ENCODE data around the gene FAN1. TPM values are rescaled to one million over a fixed set of nuclear protein-coding genes. Genes with fewer than 3 reads are reported as not detected.

FAN1 gene
- total and polyA plus RNA-seq, 2 of the 13 experiments (the other 11 are each of a cell fraction or from before 2014, with no cell fraction given), result 10.8 to 20.1 TPM

GRCh38 chr15:30903497-30904187 is at the start of gene FAN1 (continued):
- TF ChIP-seq, protein P1, sequence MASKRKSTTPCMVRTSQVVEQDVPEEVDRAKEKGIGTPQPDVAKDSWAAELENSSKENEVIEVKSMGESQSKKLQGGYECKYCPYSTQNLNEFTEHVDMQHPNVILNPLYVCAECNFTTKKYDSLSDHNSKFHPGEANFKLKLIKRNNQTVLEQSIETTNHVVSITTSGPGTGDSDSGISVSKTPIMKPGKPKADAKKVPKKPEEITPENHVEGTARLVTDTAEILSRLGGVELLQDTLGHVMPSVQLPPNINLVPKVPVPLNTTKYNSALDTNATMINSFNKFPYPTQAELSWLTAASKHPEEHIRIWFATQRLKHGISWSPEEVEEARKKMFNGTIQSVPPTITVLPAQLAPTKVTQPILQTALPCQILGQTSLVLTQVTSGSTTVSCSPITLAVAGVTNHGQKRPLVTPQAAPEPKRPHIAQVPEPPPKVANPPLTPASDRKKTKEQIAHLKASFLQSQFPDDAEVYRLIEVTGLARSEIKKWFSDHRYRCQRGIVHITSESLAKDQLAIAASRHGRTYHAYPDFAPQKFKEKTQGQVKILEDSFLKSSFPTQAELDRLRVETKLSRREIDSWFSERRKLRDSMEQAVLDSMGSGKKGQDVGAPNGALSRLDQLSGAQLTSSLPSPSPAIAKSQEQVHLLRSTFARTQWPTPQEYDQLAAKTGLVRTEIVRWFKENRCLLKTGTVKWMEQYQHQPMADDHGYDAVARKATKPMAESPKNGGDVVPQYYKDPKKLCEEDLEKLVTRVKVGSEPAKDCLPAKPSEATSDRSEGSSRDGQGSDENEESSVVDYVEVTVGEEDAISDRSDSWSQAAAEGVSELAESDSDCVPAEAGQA (IDR thresholded peaks at IDR 0.05; ENCODE audit: low read depth), result 0 out of 2 replicates have a peak, but pooled peaks have one; percentile 67
- TF ChIP-seq, protein P1 (CRISPR knock-in tag; IDR thresholded peaks at IDR 0.05; ENCODE audit: borderline replicate concordance), result no peak
- TF ChIP-seq ZBTB7B (CRISPR knock-in tag; IDR thresholded peaks at IDR 0.05), result peak; percentile 76; the same call in 1 of the 2 replicates
- TF ChIP-seq ZKSCAN5 (CRISPR knock-in tag; IDR thresholded peaks at IDR 0.05), result 0 out of 2 replicates have a peak, but pooled peaks have one; percentile 26
- no peak for TF ChIP-seq SUZ12 (IDR thresholded peaks at IDR 0.05; ENCODE audit: low read depth, low read length)
- TF ChIP-seq, protein P2, sequence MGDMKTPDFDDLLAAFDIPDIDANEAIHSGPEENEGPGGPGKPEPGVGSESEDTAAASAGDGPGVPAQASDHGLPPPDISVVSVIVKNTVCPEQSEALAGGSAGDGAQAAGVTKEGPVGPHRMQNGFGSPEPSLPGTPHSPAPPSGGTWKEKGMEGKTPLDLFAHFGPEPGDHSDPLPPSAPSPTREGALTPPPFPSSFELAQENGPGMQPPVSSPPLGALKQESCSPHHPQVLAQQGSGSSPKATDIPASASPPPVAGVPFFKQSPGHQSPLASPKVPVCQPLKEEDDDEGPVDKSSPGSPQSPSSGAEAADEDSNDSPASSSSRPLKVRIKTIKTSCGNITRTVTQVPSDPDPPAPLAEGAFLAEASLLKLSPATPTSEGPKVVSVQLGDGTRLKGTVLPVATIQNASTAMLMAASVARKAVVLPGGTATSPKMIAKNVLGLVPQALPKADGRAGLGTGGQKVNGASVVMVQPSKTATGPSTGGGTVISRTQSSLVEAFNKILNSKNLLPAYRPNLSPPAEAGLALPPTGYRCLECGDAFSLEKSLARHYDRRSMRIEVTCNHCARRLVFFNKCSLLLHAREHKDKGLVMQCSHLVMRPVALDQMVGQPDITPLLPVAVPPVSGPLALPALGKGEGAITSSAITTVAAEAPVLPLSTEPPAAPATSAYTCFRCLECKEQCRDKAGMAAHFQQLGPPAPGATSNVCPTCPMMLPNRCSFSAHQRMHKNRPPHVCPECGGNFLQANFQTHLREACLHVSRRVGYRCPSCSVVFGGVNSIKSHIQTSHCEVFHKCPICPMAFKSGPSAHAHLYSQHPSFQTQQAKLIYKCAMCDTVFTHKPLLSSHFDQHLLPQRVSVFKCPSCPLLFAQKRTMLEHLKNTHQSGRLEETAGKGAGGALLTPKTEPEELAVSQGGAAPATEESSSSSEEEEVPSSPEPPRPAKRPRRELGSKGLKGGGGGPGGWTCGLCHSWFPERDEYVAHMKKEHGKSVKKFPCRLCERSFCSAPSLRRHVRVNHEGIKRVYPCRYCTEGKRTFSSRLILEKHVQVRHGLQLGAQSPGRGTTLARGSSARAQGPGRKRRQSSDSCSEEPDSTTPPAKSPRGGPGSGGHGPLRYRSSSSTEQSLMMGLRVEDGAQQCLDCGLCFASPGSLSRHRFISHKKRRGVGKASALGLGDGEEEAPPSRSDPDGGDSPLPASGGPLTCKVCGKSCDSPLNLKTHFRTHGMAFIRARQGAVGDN (CRISPR knock-in tag; IDR thresholded peaks at IDR 0.05), result peak; percentile 98
- TF ChIP-seq, protein P3, sequence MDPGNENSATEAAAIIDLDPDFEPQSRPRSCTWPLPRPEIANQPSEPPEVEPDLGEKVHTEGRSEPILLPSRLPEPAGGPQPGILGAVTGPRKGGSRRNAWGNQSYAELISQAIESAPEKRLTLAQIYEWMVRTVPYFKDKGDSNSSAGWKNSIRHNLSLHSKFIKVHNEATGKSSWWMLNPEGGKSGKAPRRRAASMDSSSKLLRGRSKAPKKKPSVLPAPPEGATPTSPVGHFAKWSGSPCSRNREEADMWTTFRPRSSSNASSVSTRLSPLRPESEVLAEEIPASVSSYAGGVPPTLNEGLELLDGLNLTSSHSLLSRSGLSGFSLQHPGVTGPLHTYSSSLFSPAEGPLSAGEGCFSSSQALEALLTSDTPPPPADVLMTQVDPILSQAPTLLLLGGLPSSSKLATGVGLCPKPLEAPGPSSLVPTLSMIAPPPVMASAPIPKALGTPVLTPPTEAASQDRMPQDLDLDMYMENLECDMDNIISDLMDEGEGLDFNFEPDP (CRISPR knock-in tag; conservative IDR thresholded peaks at IDR 0.05), result no peak
- TF ChIP-seq, protein P4, sequence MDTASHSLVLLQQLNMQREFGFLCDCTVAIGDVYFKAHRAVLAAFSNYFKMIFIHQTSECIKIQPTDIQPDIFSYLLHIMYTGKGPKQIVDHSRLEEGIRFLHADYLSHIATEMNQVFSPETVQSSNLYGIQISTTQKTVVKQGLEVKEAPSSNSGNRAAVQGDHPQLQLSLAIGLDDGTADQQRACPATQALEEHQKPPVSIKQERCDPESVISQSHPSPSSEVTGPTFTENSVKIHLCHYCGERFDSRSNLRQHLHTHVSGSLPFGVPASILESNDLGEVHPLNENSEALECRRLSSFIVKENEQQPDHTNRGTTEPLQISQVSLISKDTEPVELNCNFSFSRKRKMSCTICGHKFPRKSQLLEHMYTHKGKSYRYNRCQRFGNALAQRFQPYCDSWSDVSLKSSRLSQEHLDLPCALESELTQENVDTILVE (CRISPR knock-in tag; IDR thresholded peaks at IDR 0.05), result peak; percentile 88; the same call in 1 of the 2 replicates
